ENCODE results near the gene IQGAP1.

- TF ChIP-seq ESRRA (IDR thresholded peaks at IDR 0.05; ENCODE audit: borderline replicate concordance, low read length) (no peak), CTCF (IDR thresholded peaks at IDR 0.05) (no peak), POLR2A (IDR thresholded peaks at IDR 0.05; ENCODE audit: low read length) (no peak), RAD21 (conservative IDR thresholded peaks at IDR 0.05 in 1 of 2, IDR thresholded peaks at IDR 0.05 in 1 of 2) (no peak), MYC (IDR thresholded peaks at IDR 0.05; ENCODE audit: borderline replicate concordance, low read length) (no peak), ELK1 (IDR thresholded peaks at IDR 0.05; ENCODE audit: low read depth, low read length) (no peak), ZFP36 (IDR thresholded peaks at IDR 0.05; ENCODE audit: borderline replicate concordance, partially characterized antibody) (no peak), EP300 (IDR thresholded peaks at IDR 0.05) (no peak), FOXS1 (CRISPR knock-in tag; IDR thresholded peaks at IDR 0.05) (no peak)
These were observed 71.3 kb downstream of the IQGAP1 start for GRCh38 chr15:90459368-90459767.

All from A549 (cell line).